H1 (cell line): Measurements from ENCODE around the gene EVA1C. TPM values are rescaled to one million over a fixed set of nuclear protein-coding genes. Genes with fewer than 3 reads are reported as not detected.
A peak's percentile ranks its signal among the peaks of the same experiment; 100 is the strongest.

ENCODE experiments used
- CTCF ChIA-PET: fragments of 300-600 bp; sonication (Branson Sonifier 250); formaldehyde crosslinking; loops from one replicate; lab custom pipeline; 2021; ENCODE audit not compliant: partially characterized antibody; lab: Charles Lee
- POLR2A ChIA-PET: fragments of 300-600 bp; sonication (Branson Sonifier 250); formaldehyde crosslinking; loops from one replicate; lab custom pipeline; 2021; ENCODE audit warnings: inconsistent platforms; ENCODE audit not compliant: partially characterized antibody; lab: Charles Lee
- DNase-seq, 2 experiments: peaks; one replicate each; pipeline versions ENCODE4 v3.0.0 to v3.0.0-alpha.2; 2010 to 2022; ENCODE audit warnings: low spot score in 2 of 2, low read depth in 1 of 2, mixed read lengths in 1 of 2
- FAIRE-seq: peaks from 2 replicates; lab custom pipeline; 2011; peaks lifted over from hg19 to GRCh38; lab: Jason Lieb, UNC
- H2AFZ ChIP-seq: 2 replicates; pipeline ENCODE4 v1.8.1; 2012; ENCODE audit warnings: low read length, inconsistent platforms
- H2AK5ac ChIP-seq: 2 replicates; pipeline ENCODE4 v1.6.1; 2013; ENCODE audit warnings: low read depth, low read length
- H2BK120ac ChIP-seq: replicated peaks from 2 replicates; pipeline ENCODE3; 2013; ENCODE audit warnings: low read depth, low read length, inconsistent platforms
- H2BK12ac ChIP-seq: 2 replicates; pipeline ENCODE4 v1.6.1; 2013; ENCODE audit warnings: low read depth, low read length
- H2BK15ac ChIP-seq: 2 replicates; pipeline ENCODE4 v1.6.1; 2013; ENCODE audit warnings: low read length
- H2BK20ac ChIP-seq: 2 replicates; pipeline ENCODE4 v1.6.1; 2013; ENCODE audit warnings: low read length
- H2BK5ac ChIP-seq: 2 replicates; pipeline ENCODE4 v1.6.1; 2013; ENCODE audit warnings: low read depth, low read length
- H3K14ac ChIP-seq: 2 replicates; pipeline ENCODE4 v1.6.1; 2013; ENCODE audit warnings: inconsistent platforms; ENCODE audit not compliant: insufficient read length
- H3K18ac ChIP-seq: 2 replicates; pipeline ENCODE4 v1.6.1; 2013; ENCODE audit warnings: low read length; ENCODE audit errors: extremely low read depth
- H3K23ac ChIP-seq: 2 replicates; pipeline ENCODE4 v1.6.1; 2013; ENCODE audit warnings: inconsistent platforms; ENCODE audit not compliant: insufficient read length
- H3K23me2 ChIP-seq: 2 replicates; pipeline ENCODE4 v1.6.1; 2013; ENCODE audit warnings: low read depth, low read length
- H3K27ac ChIP-seq: 2 replicates; pipeline ENCODE4 v1.6.1; 2011; ENCODE audit warnings: low read depth, low read length, inconsistent platforms
- H3K27me3 ChIP-seq, 4 experiments: replicated peaks in 1 of 4; 1 replicate in 1 of 4; 2 replicates in 3 of 4; pipeline versions ENCODE4 v1.6.1 to v1.8.1; 2011 to 2013; ENCODE audit warnings: low read length in 3 of 4, mild to moderate bottlenecking in 3 of 4, inconsistent platforms in 2 of 4, mixed read lengths in 2 of 4, moderate library complexity in 1 of 4; ENCODE audit not compliant: control insufficient read depth in 3 of 4, insufficient read depth in 3 of 4; ENCODE audit errors: extremely low read depth in 1 of 4
- H3K36me3 ChIP-seq, 4 experiments: 2 replicates each; pipeline versions ENCODE4 v1.6.1 to v1.8.1; 2011 to 2013; ENCODE audit warnings: mild to moderate bottlenecking in 4 of 4, low read length in 3 of 4, moderate library complexity in 2 of 4, control low read depth in 1 of 4, inconsistent platforms in 1 of 4; ENCODE audit not compliant: insufficient read depth in 4 of 4, control insufficient read depth in 2 of 4
- H3K4ac ChIP-seq: replicated peaks from 2 replicates; pipeline ENCODE3; 2013; ENCODE audit warnings: low read length, low read depth, mixed read lengths, inconsistent platforms; ENCODE audit not compliant: insufficient read length
- H3K4me1 ChIP-seq, 4 experiments: replicated peaks in 1 of 4; 1 replicate in 1 of 4; 2 replicates in 3 of 4; pipeline versions ENCODE4 v1.6.1 to v1.8.1; 2011 to 2013; ENCODE audit warnings: low read length in 3 of 4, inconsistent platforms in 2 of 4, mixed read lengths in 1 of 4; ENCODE audit not compliant: insufficient read depth in 4 of 4, control insufficient read depth in 3 of 4
- H3K4me2 ChIP-seq, 2 experiments: 2 replicates each; pipeline versions ENCODE4 v1.6.1 to v1.8.1; 2011 to 2013; ENCODE audit warnings: low read depth in 2 of 2, low read length in 2 of 2, control low read depth in 1 of 2, inconsistent platforms in 1 of 2, mild to moderate bottlenecking in 1 of 2; ENCODE audit not compliant: insufficient read depth in 1 of 2
- H3K4me3 ChIP-seq, 4 experiments: fragments of 200-600, 300-600 bp in 1 of 4; sonication (generic), shearing (Covaris generic), sonication (Bioruptor Twin) in 1 of 4; 2 replicates each; pipeline versions ENCODE4 v1.5.1 to v1.8.1; 2011 to 2016; ENCODE audit warnings: low read length in 4 of 4, low read depth in 3 of 4, control low read depth in 2 of 4, inconsistent platforms in 2 of 4, mild to moderate bottlenecking in 2 of 4, mixed read lengths in 1 of 4, moderate library complexity in 1 of 4; ENCODE audit not compliant: insufficient read depth in 2 of 4; ENCODE audit errors: extremely low read depth in 1 of 4
- H3K56ac ChIP-seq: replicated peaks from 2 replicates; pipeline ENCODE3; 2013; ENCODE audit warnings: low read depth, mild to moderate bottlenecking, mixed read lengths, low read length, inconsistent platforms; ENCODE audit not compliant: insufficient read length
- H3K79me1 ChIP-seq: 2 replicates; pipeline ENCODE4 v1.6.1; 2013; ENCODE audit warnings: low read depth, low read length, control low read depth
- H3K79me2 ChIP-seq, 2 experiments: 2 replicates each; pipeline versions ENCODE4 v1.6.1 to v1.8.1; 2012 to 2013; ENCODE audit warnings: low read length in 2 of 2, mild to moderate bottlenecking in 2 of 2, inconsistent platforms in 1 of 2; ENCODE audit not compliant: insufficient read depth in 2 of 2, control insufficient read depth in 1 of 2
- H3K9ac ChIP-seq, 4 experiments: replicated peaks in 1 of 4; 1 replicate in 1 of 4; 2 replicates in 3 of 4; pipeline versions ENCODE4 v1.6.1 to v1.8.1; 2011 to 2013; ENCODE audit warnings: low read depth in 3 of 4, low read length in 3 of 4, control low read depth in 2 of 4, mild to moderate bottlenecking in 2 of 4, moderate library complexity in 2 of 4, inconsistent platforms in 1 of 4; ENCODE audit errors: extremely low read depth in 1 of 4
- H3K9me3 ChIP-seq, 2 experiments: 2 replicates each; pipeline versions ENCODE4 v1.6.1 to v1.8.1; 2012 to 2013; ENCODE audit warnings: mild to moderate bottlenecking in 2 of 2, moderate library complexity in 2 of 2, control low read depth in 1 of 2, inconsistent platforms in 1 of 2, low read depth in 1 of 2, low read length in 1 of 2, mixed read lengths in 1 of 2; ENCODE audit not compliant: insufficient read depth in 2 of 2
- H4K20me1 ChIP-seq, 2 experiments: replicated peaks in 1 of 2; 2 replicates each; pipeline versions ENCODE3 to v1.8.1; 2011 to 2013; ENCODE audit warnings: inconsistent platforms in 2 of 2, low read length in 2 of 2, mild to moderate bottlenecking in 1 of 2; ENCODE audit not compliant: insufficient read depth in 2 of 2, control insufficient read depth in 1 of 2
- H4K5ac ChIP-seq: 2 replicates; pipeline ENCODE4 v1.6.1; 2013; ENCODE audit warnings: low read length, low read depth, mixed read lengths, inconsistent platforms; ENCODE audit not compliant: insufficient read length
- H4K8ac ChIP-seq: 2 replicates; pipeline ENCODE4 v1.8.0; 2013; ENCODE audit warnings: mild to moderate bottlenecking, moderate library complexity, low read length, inconsistent platforms; ENCODE audit not compliant: insufficient read depth; ENCODE audit errors: extremely low read depth
- H4K91ac ChIP-seq: replicated peaks from 2 replicates; pipeline ENCODE3; 2013; ENCODE audit warnings: low read length, mixed read lengths, inconsistent platforms; ENCODE audit not compliant: insufficient read length
- CHD1 ChIP-seq: IDR thresholded peaks from 2 replicates; pipeline ENCODE4 v1.6.1; 2012; ENCODE audit warnings: low read depth, low read length, improper control_type of control experiment
- CHD2 ChIP-seq: IDR thresholded peaks from 2 replicates; pipeline ENCODE4 v1.6.1; 2012; ENCODE audit warnings: low read length, improper control_type of control experiment
- CREB1 ChIP-seq: IDR thresholded peaks from 2 replicates; pipeline ENCODE4 v1.6.1; 2012; ENCODE audit warnings: inconsistent platforms
- KDM5A ChIP-seq: fragments of 200-600 bp; IDR thresholded peaks from 2 replicates; pipeline ENCODE4 v1.7.1; 2012; ENCODE audit warnings: mild to moderate bottlenecking, low read length, inconsistent platforms, mixed read lengths
- NANOG ChIP-seq: IDR thresholded peaks from 2 replicates; pipeline ENCODE4 v1.6.1; 2011; ENCODE audit warnings: low read length, low read depth, mild to moderate bottlenecking, inconsistent platforms; ENCODE audit not compliant: insufficient read depth, poor library complexity, severe bottlenecking
- RAD21 ChIP-seq, 2 experiments: IDR thresholded peaks in 1 of 2; conservative IDR thresholded peaks in 1 of 2; 2 replicates each; pipeline ENCODE4 v1.6.1; 2011; ENCODE audit warnings: low read depth in 2 of 2, low read length in 2 of 2, improper control_type of control experiment in 1 of 2, inconsistent platforms in 1 of 2, mild to moderate bottlenecking in 1 of 2, moderate library complexity in 1 of 2
- RFX5 ChIP-seq: IDR thresholded peaks from 2 replicates; pipeline ENCODE4 v1.6.1; 2011; ENCODE audit warnings: low read depth, low read length, improper control_type of control experiment, borderline replicate concordance
- RXRA ChIP-seq: IDR thresholded peaks from 2 replicates; pipeline ENCODE4 v1.6.1; 2011; ENCODE audit warnings: low read depth, mild to moderate bottlenecking, low read length, moderate library complexity; ENCODE audit not compliant: insufficient read depth
- SIRT6 ChIP-seq: IDR thresholded peaks from one replicate; pipeline ENCODE4 v1.7.1; 2012; ENCODE audit warnings: low read length, inconsistent platforms
- TEAD4 ChIP-seq: IDR thresholded peaks from 2 replicates; pipeline ENCODE4 v1.6.1; 2012; ENCODE audit warnings: low read depth, low read length, inconsistent platforms, mixed read lengths
- WGBS, 2 experiments: shearing (Covaris generic) in 1 of 2; methylation state at CpG; one replicate each; pipeline versions ENCODE4 v1.1.6 to v1.1.7; 2013 to 2015; ENCODE audit warnings: low lambda C conversion rate in 2 of 2, mixed read lengths in 2 of 2, inconsistent platforms in 1 of 2, low coverage in 1 of 2, missing lambda C conversion rate in 1 of 2; ENCODE audit not compliant: insufficient replicate concordance in 2 of 2, insufficient coverage in 1 of 2, insufficient read length in 1 of 2; ENCODE audit errors: extremely low coverage in 1 of 2, missing lambda C conversion rate in 1 of 2; 5-methylcytosine and 5-hydroxymethylcytosine counted together
- polyA plus RNA-seq, 7 experiments: library from polyadenylated mRNA; depleted of rRNA in 3 of 7; stranded (reverse) in 5 of 7; unstranded in 2 of 7; fragments of >200 nt in 5 of 7; fragments of 200-250 nt in 2 of 7; gene quantifications; 1 replicate in 5 of 7; 2 replicates in 1 of 7; 4 replicates in 1 of 7; pipeline versions ENCODE4 v1.2.1 to v1.2.3, GENCODE V29; 2011 to 2013; ENCODE audit warnings: missing spikeins in 2 of 7, mixed read lengths in 2 of 7
- total RNA-seq: library from RNA; stranded (reverse); fragmentation: NEBNext Ultra II Directional; extraction: Animal tissue kit (Norgen Biotek cat#: 25700); gene quantifications from 2 replicates; pipeline ENCODE4 v1.2.1, GENCODE V29; 2021
- TF ChIP-seq, protein P1 (sequence below), 3 experiments: IDR thresholded peaks; 1 replicate in 2 of 3; 2 replicates in 1 of 3; pipeline versions ENCODE4 v1.5.1 to v1.6.1; 2011; ENCODE audit warnings: low read length in 3 of 3, mild to moderate bottlenecking in 3 of 3, inconsistent platforms in 2 of 3, low read depth in 1 of 3, moderate library complexity in 1 of 3; ENCODE audit not compliant: insufficient read depth in 1 of 3; ENCODE audit errors: control extremely low read depth in 1 of 3

The EVA1C gene
- total and polyA plus RNA-seq, 2 of the 8 experiments (the other 6 are each of a cell fraction or from before 2014, with no cell fraction given): 2.6 to 3.6 TPM

DNA sequence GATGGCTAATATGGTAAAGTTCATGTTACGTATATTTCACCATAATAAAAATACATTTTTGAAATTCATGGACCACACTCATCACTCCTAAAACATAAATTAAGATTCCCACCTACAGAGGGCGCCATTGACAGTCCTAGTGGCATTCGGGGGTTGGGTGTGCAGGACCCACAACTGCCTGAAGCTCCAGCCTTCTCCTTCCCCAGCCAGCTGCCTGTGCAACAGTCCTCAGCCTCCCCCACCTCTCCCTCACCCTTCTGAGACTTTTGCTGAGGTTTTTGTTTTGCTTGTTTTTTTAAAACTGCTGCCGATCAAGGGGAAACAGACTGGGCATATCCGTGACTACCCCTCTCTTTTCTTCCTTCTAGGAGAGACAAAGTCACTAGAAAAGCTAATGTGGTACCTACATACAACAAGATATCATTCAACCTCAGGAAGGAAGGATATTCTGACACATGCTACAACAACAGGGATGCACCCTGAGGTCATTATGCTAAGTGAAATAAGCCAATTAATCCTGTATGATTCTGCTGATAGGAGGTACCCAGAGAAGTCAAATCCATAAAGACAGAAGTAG, 9.2 kb upstream of the EVA1C start:
- TF ChIP-seq RFX5: no peak
- no peak for TF ChIP-seq RXRA
- TF ChIP-seq CHD1: no peak
- peak; percentile 85 to 87 for TF ChIP-seq RAD21 (IDR thresholded peaks at IDR 0.05 in 1 of 2, conservative IDR thresholded peaks at IDR 0.05 in 1 of 2; ENCODE audit: low read depth in 2 of 2, low read length in 2 of 2)
- TF ChIP-seq CHD2: no peak
- peak; percentile 59; the same call in 1 of the 2 replicates for TF ChIP-seq TEAD4
- TF ChIP-seq, protein P1, sequence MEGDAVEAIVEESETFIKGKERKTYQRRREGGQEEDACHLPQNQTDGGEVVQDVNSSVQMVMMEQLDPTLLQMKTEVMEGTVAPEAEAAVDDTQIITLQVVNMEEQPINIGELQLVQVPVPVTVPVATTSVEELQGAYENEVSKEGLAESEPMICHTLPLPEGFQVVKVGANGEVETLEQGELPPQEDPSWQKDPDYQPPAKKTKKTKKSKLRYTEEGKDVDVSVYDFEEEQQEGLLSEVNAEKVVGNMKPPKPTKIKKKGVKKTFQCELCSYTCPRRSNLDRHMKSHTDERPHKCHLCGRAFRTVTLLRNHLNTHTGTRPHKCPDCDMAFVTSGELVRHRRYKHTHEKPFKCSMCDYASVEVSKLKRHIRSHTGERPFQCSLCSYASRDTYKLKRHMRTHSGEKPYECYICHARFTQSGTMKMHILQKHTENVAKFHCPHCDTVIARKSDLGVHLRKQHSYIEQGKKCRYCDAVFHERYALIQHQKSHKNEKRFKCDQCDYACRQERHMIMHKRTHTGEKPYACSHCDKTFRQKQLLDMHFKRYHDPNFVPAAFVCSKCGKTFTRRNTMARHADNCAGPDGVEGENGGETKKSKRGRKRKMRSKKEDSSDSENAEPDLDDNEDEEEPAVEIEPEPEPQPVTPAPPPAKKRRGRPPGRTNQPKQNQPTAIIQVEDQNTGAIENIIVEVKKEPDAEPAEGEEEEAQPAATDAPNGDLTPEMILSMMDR (IDR thresholded peaks at IDR 0.05; ENCODE audit: control extremely low read depth in 1 of 3, insufficient read depth in 1 of 3, low read depth in 1 of 3, low read length in 3 of 3): peak; percentile 69 to 85 (median 82)
- no peak for TF ChIP-seq CREB1
- TF ChIP-seq NANOG: no peak
- no peak for TF ChIP-seq KDM5A
- TF ChIP-seq SIRT6: no peak
- H3K36me3 ChIP-seq: no peaks in the 10 kb centered on the region
- POLR2A ChIA-PET: interaction anchor here (1.8 kb wide), 1 partner anchor 10 kb away, joined by 6 read pairs; the partner anchor contains the start of gene URB1

More for the DNA sequence above, 9.2 kb upstream of the EVA1C start:
- H3K14ac ChIP-seq: no peak overlapping the region
- H3K4me3 ChIP-seq: no peak overlapping the region
- H3K4ac ChIP-seq: no peak overlapping the region
- no peaks in the 10 kb centered on the region; a peak in 1 of 7 replicates for H3K4me1 ChIP-seq
- no peak overlapping the region for H2BK15ac ChIP-seq
- no peak overlapping the region for H3K9ac ChIP-seq
- no peak overlapping the region for H3K27ac ChIP-seq
- DNase-seq (peak in 1 of 2 experiments; percentile 63), FAIRE-seq (peak; percentile 84)
- H3K79me1 ChIP-seq: no peaks in the 10 kb centered on the region
- no peaks in the 10 kb centered on the region for H3K23me2 ChIP-seq
- WGBS, 2 experiments: 27% methylated on average over 5 of the region's 5 CpGs; no CpG with 5 or more reads in 1 of the 2 experiments
- H2BK12ac ChIP-seq: no peak overlapping the region
- H2BK20ac ChIP-seq: no peak overlapping the region
- no peaks in the 10 kb centered on the region for H3K27me3 ChIP-seq
- no peaks in the 10 kb centered on the region for H4K20me1 ChIP-seq
- H3K56ac ChIP-seq: no peak overlapping the region
- no peaks in the 10 kb centered on the region for H3K79me2 ChIP-seq
- no peak overlapping the region for H2BK5ac ChIP-seq
- no peak overlapping the region for H4K91ac ChIP-seq
- H4K8ac ChIP-seq: no peak overlapping the region
- no peak overlapping the region for H3K18ac ChIP-seq
- H2AFZ ChIP-seq: no peak overlapping the region
- H2BK120ac ChIP-seq: no peak overlapping the region
- no peak overlapping the region for H3K23ac ChIP-seq
- H4K5ac ChIP-seq: no peak overlapping the region
- no peak overlapping the region for H3K4me2 ChIP-seq
- no peaks in the 10 kb centered on the region for H3K9me3 ChIP-seq
- no peak overlapping the region for H2AK5ac ChIP-seq
- CTCF ChIA-PET: interaction anchor here (0.6 to 12.7 kb wide), 33 partner anchors 8 to 432 kb away, joined by 3 to 112 read pairs (median 5); no protein-coding TSS in a partner anchor
